ENCODE data around the gene ENTREP1.

ENTREP1 gene

GRCh38 chr9:69324549-69325401 is at the start of gene ENTREP1:
ENTREP1 (plus strand) TSS chr9:69325215; CDS start chr9:69325310, 95 bp downstream.
- no peak for TF ChIP-seq CTCF (IDR thresholded peaks at IDR 0.05)

- no peak for TF ChIP-seq CTCF (IDR thresholded peaks at IDR 0.05)
Observed at GRCh38 chr9:69276775-69277174, 48.2 kb upstream of the ENTREP1 start.

GRCh38 chr9:69279084-69279731 is 45.8 kb upstream of the ENTREP1 start:
- no peak for TF ChIP-seq CTCF (IDR thresholded peaks at IDR 0.05)

GRCh38 chr9:69279733-69280132 is 45.3 kb upstream of the ENTREP1 start:
- TF ChIP-seq CTCF (IDR thresholded peaks at IDR 0.05): no peak

- TF ChIP-seq CTCF (IDR thresholded peaks at IDR 0.05): no peak
Observed at GRCh38 chr9:69283003-69283402, 42.0 kb upstream of the ENTREP1 start.

- TF ChIP-seq CTCF (IDR thresholded peaks at IDR 0.05): peak; percentile 11; the same call in 1 of the 2 replicates
Observed at GRCh38 chr9:69292078-69292477, 32.9 kb upstream of the ENTREP1 start.

GRCh38 chr9:69293156-69293555 is 31.9 kb upstream of the ENTREP1 start:
- no peak for TF ChIP-seq CTCF (IDR thresholded peaks at IDR 0.05)
